BLaER1 treated with 17β-estradiol and CSF1 and Interleukin-3, amounts not matched to agents 10 nM and 100 nM (cell line): ENCODE measurements around the gene SLCO3A1.
"Not testable (repeated sequence)": the region's sequence is repeated elsewhere in the genome, so short reads cannot be mapped to it uniquely, and the experiment has no call there.

Experiments used
- H3K27ac ChIP-seq, 11 experiments: shearing (Covaris generic); formaldehyde crosslinking; 2 replicates each; pipeline ENCODE4 v1.8.1; 2022
- H3K27me3 ChIP-seq, 11 experiments: shearing (Covaris generic); formaldehyde crosslinking; 2 replicates each; pipeline ENCODE4 v1.8.1; 2022
- H3K36me3 ChIP-seq, 11 experiments: shearing (Covaris generic); formaldehyde crosslinking; 2 replicates each; pipeline ENCODE4 v1.8.1; 2022
- H3K4me1 ChIP-seq, 10 experiments: shearing (Covaris generic); formaldehyde crosslinking; 2 replicates each; pipeline ENCODE4 v1.8.1; 2022
- H3K4me2 ChIP-seq, 11 experiments: shearing (Covaris generic); formaldehyde crosslinking; 2 replicates each; pipeline ENCODE4 v1.8.1; 2022
- H3K4me3 ChIP-seq, 10 experiments: shearing (Covaris generic); formaldehyde crosslinking; 2 replicates each; pipeline ENCODE4 v1.8.1; 2022
- H3K9ac ChIP-seq, 11 experiments: shearing (Covaris generic); formaldehyde crosslinking; 2 replicates each; pipeline ENCODE4 v1.8.1; 2022
- H3K9me3 ChIP-seq, 11 experiments: shearing (Covaris generic); formaldehyde crosslinking; replicated peaks in 1 of 11; 2 replicates each; pipeline ENCODE4 v1.8.1; 2022
- H4K20me1 ChIP-seq, 11 experiments: shearing (Covaris generic); formaldehyde crosslinking; 2 replicates each; pipeline ENCODE4 v1.8.1; 2022
- Cebpa-rat ChIP-seq, 11 experiments: shearing (Covaris generic); IDR thresholded peaks; 2 replicates each; pipeline ENCODE4 v1.8.1; 2022

SLCO3A1 gene

DNA sequence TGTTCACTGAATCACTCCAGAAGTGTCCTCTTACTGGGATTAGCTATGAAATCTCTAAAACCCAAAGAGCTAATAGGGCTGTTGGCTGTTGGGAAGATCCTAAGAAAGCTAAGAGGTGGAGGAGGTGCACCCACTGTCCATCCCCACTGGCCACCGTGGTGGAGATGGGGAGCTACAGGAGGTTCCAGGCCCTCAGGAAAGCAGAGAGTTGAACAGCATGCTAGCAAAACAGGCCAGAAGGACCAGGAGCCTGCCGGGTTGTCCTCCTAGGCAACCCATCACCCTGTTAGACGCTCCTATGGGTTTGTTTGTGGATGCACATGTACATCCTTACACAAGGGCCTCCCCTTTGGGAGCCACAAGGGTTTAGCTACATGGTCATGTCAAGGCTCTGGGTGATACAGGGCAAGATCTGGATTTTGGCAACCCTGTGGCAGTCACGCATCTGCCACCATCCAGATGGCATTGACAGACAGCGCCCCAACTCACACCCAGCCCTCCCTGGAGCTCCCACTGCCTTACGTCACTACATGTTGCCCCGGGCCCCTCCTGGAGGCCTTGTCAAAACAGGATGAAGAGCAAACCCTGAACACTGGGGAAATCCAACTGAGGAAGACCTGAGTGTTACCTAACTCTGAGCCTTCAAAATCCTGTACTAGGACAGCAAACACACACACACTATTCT lies 208.1 kb downstream of the SLCO3A1 start:
- Histone ChIP-seq H3K4me3 (no peak overlapping the region), H3K27me3 (no peaks in the 10 kb centered on the region), H3K4me2 (no peak overlapping the region), H3K36me3 (no peaks in the 10 kb centered on the region), H3K27ac (no peak overlapping the region), H4K20me1 (peaks cover 0 to 20% (median 6%) of the 10 kb centered on the region in 11 experiments; a peak in 5 of 22 replicates), H3K4me1 (peaks cover 0 to 1% (median 0%) of the 10 kb centered on the region in 10 experiments; a peak in 3 of 20 replicates), H3K9ac (no peak overlapping the region), H3K9me3 (peaks cover 0 to 8% (median 0%) of the 10 kb centered on the region in 11 experiments; a peak in 2 of 22 replicates)
- no peak for TF ChIP-seq Cebpa-rat (IDR thresholded peaks at IDR 0.05)

DNA sequence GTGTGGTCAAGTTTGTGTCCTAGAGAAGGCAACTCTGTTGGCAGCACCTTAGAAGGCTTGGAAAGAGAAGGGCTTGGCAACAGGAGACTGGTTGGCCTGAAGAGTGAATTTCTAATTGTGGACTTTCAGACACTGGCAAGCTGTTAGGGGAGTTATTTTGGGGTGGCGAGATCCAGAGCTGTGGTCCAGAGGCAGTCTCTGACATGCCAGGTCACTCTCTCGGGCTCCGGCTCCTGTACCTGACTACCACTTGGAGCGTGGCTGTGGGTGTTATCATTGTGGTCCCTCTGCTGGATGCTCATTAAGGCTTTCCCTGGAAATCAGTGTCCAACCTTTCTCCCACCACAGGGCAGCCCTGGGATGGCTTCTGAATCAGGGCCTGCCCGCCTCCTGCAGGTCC lies 209.0 kb downstream of the SLCO3A1 start:
- Histone ChIP-seq H3K9ac (no peak overlapping the region), H3K4me1 (peaks cover 7 to 10% (median 8%) of the 10 kb centered on the region in 10 experiments; a peak in 19 of 20 replicates), H4K20me1 (peaks cover 0 to 11% (median under 1%) of the 10 kb centered on the region in 11 experiments; a peak in 4 of 22 replicates), H3K4me3 (no peak overlapping the region), H3K27ac (no peak overlapping the region), H3K27me3 (no peaks in the 10 kb centered on the region), H3K4me2 (no peak overlapping the region), H3K36me3 (no peaks in the 10 kb centered on the region), H3K9me3 (peaks cover 0 to 9% (median 0%) of the 10 kb centered on the region in 11 experiments; a peak in 2 of 22 replicates)
- TF ChIP-seq Cebpa-rat (IDR thresholded peaks at IDR 0.05) = no peak

DNA sequence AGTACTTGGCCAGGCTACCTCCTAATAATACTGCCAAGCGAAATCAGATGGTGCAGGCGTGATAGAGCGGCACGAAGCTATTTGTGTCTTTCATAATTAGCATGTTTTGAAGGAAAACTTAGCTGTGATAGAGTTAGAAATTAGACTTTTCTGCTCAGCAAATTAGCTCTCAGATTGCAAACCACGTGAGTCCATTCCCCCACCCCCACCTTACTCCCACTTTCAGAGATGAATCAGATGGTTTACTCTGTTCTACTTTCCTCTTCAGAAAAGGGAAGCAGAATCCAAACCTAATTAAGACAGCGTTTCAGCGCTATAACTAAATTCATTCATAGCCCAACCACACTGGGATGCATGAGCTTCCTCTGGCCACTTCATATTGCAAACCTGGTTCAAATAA lies 214.6 kb downstream of the SLCO3A1 start:
- TF ChIP-seq Cebpa-rat (IDR thresholded peaks at IDR 0.05) = no peak
- Histone ChIP-seq H3K9ac (peak overlapping the region in 2 of 11 experiments; percentile 3 to 39; a peak in 1 of 22 replicates), H4K20me1 (peaks cover 0 to 5% (median 0%) of the 10 kb centered on the region in 11 experiments; a peak in 2 of 22 replicates), H3K4me1 (peaks cover 45 to 66% (median 52%) of the 10 kb centered on the region in 10 experiments), H3K9me3 (peaks cover 0 to 9% (median 0%) of the 10 kb centered on the region in 11 experiments; a peak in 2 of 22 replicates), H3K4me3 (no peak overlapping the region), H3K27me3 (no peaks in the 10 kb centered on the region), H3K4me2 (peak overlapping the region; percentile 41 to 97 (median 73)), H3K36me3 (no peaks in the 10 kb centered on the region), H3K27ac (peak overlapping the region in 6 of 11 experiments; percentile 5 to 63 (median 43); a peak in 7 of 22 replicates)

DNA sequence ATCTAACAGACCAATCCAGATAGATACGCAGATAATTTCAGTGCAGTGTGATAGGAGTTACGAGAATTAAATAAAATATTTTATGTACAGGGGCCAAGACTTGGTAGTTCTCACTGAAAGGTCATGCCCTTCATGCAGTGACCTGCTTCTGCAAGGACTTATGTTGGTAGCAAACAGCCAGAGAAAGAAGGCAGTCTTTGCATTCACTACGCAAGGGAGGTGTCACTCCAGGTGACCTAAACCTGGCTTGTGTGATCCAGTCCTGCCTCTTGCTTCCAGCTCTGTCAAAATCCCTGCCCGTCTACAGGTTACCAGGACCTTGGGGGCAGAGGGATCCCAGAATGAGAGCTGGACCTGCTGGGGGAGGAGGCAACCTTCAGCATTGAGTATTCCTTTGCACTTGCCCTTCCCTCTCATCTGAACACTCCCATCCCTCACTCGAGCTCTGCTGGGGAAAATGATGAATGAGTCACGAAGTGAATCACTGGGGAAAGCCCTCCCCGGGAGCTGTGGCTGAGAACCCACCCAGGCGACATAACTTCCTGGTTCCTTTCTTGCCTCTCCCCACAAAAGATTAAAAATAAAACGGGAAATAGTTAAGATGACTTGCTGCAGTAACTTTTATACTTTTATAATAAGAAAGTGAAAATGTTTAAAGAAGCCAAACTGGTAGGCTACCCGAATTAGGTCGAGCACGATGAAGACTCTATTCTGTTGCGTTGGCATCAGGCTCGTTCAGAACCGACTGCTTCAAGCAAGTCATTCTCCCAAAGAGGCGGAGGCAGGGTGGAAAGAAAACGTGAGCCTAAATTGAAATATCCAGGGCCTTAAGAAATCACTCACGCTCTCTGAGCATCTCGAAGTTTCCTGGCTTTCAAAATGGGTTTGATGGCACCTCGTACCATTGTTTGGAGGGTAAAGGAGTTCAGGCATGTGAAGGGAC lies 216.1 kb downstream of the SLCO3A1 start:
- H3K4me2 ChIP-seq = peak overlapping the region; percentile 65 to 97 (median 85)
- H3K9ac ChIP-seq = peak overlapping the region; percentile 15 to 73 (median 57); a peak in 18 of 22 replicates

DNA sequence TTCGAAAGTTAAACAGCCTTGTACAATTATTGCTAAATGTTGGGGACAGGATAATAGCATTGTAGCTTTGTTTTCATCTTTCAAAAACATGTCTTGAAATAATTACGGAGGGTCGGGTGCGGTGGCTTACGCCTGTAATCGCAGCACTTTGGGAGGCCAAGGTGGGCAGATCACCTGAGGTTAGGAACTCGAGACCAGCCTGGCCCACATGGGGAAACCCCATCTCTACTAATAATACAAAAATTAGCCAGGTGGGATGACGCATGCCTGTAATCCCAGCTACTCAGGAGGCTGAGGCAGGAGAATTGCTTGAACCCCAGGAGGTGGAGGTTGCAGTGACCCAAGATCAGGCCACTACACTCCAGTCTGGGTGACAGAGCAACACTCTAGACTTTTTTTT lies 216.7 kb downstream of the SLCO3A1 start:
- Histone ChIP-seq H3K9ac (peak overlapping the region; percentile 15 to 73 (median 57); a peak in 17 of 22 replicates), H3K27ac (peak overlapping the region; percentile 7 to 81 (median 74); a peak in 20 of 22 replicates), H3K4me2 (peak overlapping the region; percentile 65 to 97 (median 85)), H4K20me1 (peaks cover 0 to 14% (median 0%) of the 10 kb centered on the region in 11 experiments; a peak in 3 of 22 replicates), H3K4me1 (peaks cover 55 to 87% (median 72%) of the 10 kb centered on the region in 10 experiments), H3K4me3 (peak overlapping the region in 7 of 10 experiments; percentile 19 to 43 (median 39); a peak in 9 of 20 replicates)
- H3K36me3 ChIP-seq, H3K9me3 ChIP-seq, H3K27me3 ChIP-seq: not testable (repeated sequence)

More for the DNA sequence above, 216.1 kb downstream of the SLCO3A1 start:
- TF ChIP-seq Cebpa-rat (IDR thresholded peaks at IDR 0.05) = 0 out of 22 replicates have a peak, but pooled peaks of 1 of the 11 experiments have one; percentile 14
- Histone ChIP-seq H3K27me3 (no peaks in the 10 kb centered on the region), H3K4me3 (peak overlapping the region in 8 of 10 experiments; percentile 19 to 43 (median 37); a peak in 13 of 20 replicates), H3K36me3 (no peaks in the 10 kb centered on the region), H3K9me3 (peaks cover 0 to 6% (median 0%) of the 10 kb centered on the region in 11 experiments; a peak in 2 of 22 replicates), H3K27ac (peak overlapping the region; percentile 7 to 81 (median 74); a peak in 21 of 22 replicates), H3K4me1 (peaks cover 49 to 80% (median 66%) of the 10 kb centered on the region in 10 experiments), H4K20me1 (peaks cover 0 to 7% (median 0%) of the 10 kb centered on the region in 11 experiments; a peak in 3 of 22 replicates)

DNA sequence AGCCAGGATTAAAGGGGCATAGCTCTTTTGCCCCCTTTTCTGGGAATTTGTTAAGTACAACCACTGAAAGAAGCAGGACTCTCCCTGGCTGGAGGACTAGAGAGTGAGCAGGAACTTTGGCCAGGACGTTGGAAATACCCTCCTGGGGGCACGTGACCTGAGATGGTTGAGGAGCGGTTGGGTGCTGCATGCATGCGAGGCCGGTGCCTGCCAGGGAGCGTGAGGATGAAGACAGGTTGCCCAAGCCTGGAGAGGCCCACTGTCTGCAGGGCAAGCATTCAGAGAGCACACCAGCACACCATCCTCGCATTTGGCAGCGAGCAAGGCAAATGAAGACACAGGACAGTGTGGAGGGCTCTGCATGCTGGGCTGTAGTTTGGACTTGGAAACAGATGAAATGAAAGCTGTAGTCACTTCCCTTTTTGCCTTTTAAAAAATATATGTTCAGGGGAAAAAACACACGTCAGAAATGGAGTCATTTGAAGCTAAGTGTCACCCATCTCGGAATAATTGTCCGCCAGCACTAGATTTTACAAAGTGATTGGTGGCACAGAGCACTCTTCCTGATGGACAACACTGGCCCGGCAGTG lies 217.6 kb downstream of the SLCO3A1 start:
- Histone ChIP-seq H3K27me3 (no peaks in the 10 kb centered on the region), H3K9me3 (peaks cover 0 to 6% (median 0%) of the 10 kb centered on the region in 11 experiments; a peak in 1 of 22 replicates), H3K9ac (no peak overlapping the region), H3K4me2 (peak overlapping the region; percentile 18 to 97 (median 75); a peak in 18 of 22 replicates), H4K20me1 (peaks cover 0 to 16% (median 0%) of the 10 kb centered on the region in 11 experiments; a peak in 5 of 22 replicates), H3K36me3 (no peaks in the 10 kb centered on the region), H3K27ac (peak overlapping the region in 3 of 11 experiments; percentile 8 to 78 (median 56); a peak in 5 of 22 replicates), H3K4me1 (peaks cover 64 to 96% (median 81%) of the 10 kb centered on the region in 10 experiments), H3K4me3 (no peak overlapping the region)
- TF ChIP-seq Cebpa-rat (IDR thresholded peaks at IDR 0.05) = no peak

DNA sequence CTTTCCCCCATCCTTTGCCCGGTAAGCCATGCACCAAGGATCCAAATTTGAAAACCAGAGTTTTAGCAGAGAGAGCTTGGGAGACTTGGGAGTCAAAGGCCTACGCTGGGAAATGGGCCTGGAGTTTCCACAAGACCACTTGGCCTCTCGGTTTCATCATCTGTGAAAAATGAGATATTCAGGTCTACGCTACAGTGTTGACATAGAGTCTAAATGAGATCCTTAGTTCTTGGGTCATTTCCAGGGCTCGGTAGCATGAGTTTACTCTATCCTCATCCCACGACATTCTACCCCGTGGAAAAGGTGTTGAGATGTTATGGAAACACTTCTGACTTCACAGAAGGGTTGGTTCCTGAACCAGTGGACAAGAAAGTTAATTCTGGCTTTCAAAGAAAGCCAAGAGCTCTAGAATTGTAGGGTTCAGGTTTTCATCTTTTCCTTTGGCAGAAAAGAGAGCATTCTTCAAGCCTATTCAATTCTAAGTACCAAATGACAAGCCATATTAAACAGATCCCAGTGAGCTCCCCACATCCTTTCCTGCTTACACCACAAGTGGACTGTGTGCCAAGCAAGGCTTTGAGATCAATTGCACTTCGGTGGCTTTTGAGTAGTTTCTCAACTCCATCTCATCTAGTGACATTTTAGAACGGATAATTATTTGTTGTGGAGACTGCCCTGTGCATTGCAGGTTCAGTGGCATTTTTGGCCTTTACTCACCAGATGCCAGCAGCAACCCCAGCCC lies 219.7 kb downstream of the SLCO3A1 start:
- TF ChIP-seq Cebpa-rat (IDR thresholded peaks at IDR 0.05) = no peak
- H3K9me3 ChIP-seq = peaks cover 0 to 7% (median 0%) of the 10 kb centered on the region in 11 experiments; a peak in 3 of 22 replicates
- no peak overlapping the region for H3K27ac ChIP-seq
- no peak overlapping the region for H3K9ac ChIP-seq
- 0 out of 22 replicates have a peak, but pooled peaks cover 0 to 3% (median 0%) of the 10 kb centered on the region in 11 experiments for H3K36me3 ChIP-seq
- no peaks in the 10 kb centered on the region for H3K27me3 ChIP-seq
- H3K4me1 ChIP-seq = peaks cover 54 to 98% (median 78%) of the 10 kb centered on the region in 10 experiments
- H3K4me2 ChIP-seq = peak overlapping the region in 7 of 11 experiments; percentile 22 to 84 (median 66); a peak in 10 of 22 replicates
- H3K4me3 ChIP-seq = no peak overlapping the region
- peaks cover 0 to 16% (median 0%) of the 10 kb centered on the region in 11 experiments; a peak in 5 of 22 replicates for H4K20me1 ChIP-seq
